SK-N-SH (cell line): ENCODE data around the gene TMEM54.

Source experiments
- EP300 ChIP-seq, 2 experiments: IDR thresholded peaks; 2 replicates each; pipeline versions ENCODE4 v1.4.0 to v1.6.1; 2012; ENCODE audit warnings: borderline replicate concordance in 1 of 2, low read depth in 1 of 2, low read length in 1 of 2
- FOXJ3 ChIP-seq: sonication (generic); formaldehyde crosslinking; IDR thresholded peaks from 2 replicates; pipeline ENCODE4 v1.5.1; 2020; ENCODE audit warnings: mild to moderate bottlenecking, missing genetic modification reagents
- GABPA ChIP-seq: IDR thresholded peaks from 2 replicates; pipeline ENCODE4 v1.4.0; 2012; ENCODE audit warnings: low read depth, mild to moderate bottlenecking
- MXI1 ChIP-seq: IDR thresholded peaks from 2 replicates; pipeline ENCODE4 v1.6.1; 2012; ENCODE audit warnings: mild to moderate bottlenecking, low read depth, low read length, improper control_type of control experiment
- NFIC ChIP-seq: IDR thresholded peaks from 2 replicates; pipeline ENCODE4 v1.4.0; 2012; ENCODE audit warnings: borderline replicate concordance
- POLR2AphosphoS5 ChIP-seq: IDR thresholded peaks from 2 replicates; pipeline ENCODE4 v1.6.1; 2012; ENCODE audit warnings: low read depth, low read length
- RCOR1 ChIP-seq: fragments of 150-350 bp; IDR thresholded peaks from 2 replicates; pipeline ENCODE4 v1.6.1; 2017; ENCODE audit warnings: antibody characterized with exemption, low read length
- SMC3 ChIP-seq: IDR thresholded peaks from 2 replicates; pipeline ENCODE4 v1.6.1; 2012; ENCODE audit warnings: low read depth, low read length, improper control_type of control experiment
- TAF1 ChIP-seq: IDR thresholded peaks from 2 replicates; pipeline ENCODE4 v1.6.1; 2012; ENCODE audit warnings: low read depth, mild to moderate bottlenecking, low read length, moderate library complexity, borderline replicate concordance
- TF ChIP-seq, protein P1 (sequence below): fragments of 150-350 bp; IDR thresholded peaks from 2 replicates; pipeline ENCODE4 v1.6.1; 2016; ENCODE audit warnings: mild to moderate bottlenecking, low read depth, low read length
- TF ChIP-seq, protein P2 (sequence below): fragments of 200-600 bp; sonication (generic); IDR thresholded peaks from 2 replicates; pipeline ENCODE4 v1.6.1; 2017; ENCODE audit warnings: antibody characterized with exemption, mild to moderate bottlenecking, moderate library complexity

DNA sequence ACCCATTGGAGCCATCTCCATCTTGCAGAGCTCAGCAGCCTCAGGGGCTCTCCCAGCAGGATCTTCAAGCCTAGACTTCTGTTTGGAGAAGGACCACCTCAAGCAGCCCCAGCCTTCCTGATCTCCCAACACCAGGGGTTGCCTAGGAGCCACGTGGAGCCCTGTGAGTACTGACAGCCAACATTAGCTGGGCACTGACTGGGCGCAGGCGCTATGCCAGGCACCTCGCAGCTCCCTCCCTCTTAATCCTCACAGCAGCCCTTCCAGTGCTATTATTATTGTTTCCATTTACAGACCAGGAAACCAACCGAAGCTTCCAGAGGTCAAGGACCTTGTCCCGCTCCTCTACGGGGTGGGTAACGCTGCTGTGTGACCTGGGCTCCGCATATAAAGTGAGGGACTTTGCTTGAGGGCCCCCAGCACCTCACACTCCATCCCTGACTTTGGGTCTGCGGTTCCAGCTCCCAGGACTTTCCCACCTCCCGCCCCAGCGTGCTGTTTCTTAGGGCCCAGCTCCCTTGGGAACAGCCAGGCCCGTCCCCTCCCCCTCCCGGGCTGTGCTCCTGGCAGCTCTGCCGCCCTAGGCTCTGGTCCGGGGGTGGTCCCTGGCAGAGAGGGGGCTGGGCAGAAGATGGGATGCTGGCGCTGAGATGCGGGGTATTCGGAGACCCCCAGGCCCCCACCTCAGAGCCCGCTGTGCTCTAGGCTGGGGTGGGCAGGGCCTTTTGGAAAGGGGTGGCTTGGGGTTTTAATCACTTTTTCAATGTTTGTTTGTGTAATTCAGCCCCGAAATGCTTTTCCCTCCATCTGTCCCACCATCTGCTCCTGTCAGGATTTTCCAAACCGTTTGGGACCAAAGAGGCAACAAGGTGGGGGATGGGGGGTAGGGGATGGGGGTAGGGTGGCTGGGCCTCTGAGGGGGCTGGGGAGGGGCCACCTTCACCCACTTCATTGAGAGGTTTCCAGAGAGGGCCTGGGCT lies 19.0 kb downstream of the TMEM54 start:
- TF ChIP-seq GABPA (no peak), TAF1 (no peak), EP300 (IDR thresholded peaks at IDR 0.05; ENCODE audit: borderline replicate concordance in 1 of 2, low read depth in 1 of 2, low read length in 1 of 2) (no peak), NFIC (no peak), FOXJ3 (CRISPR knock-in tag) (no peak), MXI1 (no peak), SMC3 (no peak), POLR2AphosphoS5 (no peak), RCOR1 (no peak)
- TF ChIP-seq, protein P1, sequence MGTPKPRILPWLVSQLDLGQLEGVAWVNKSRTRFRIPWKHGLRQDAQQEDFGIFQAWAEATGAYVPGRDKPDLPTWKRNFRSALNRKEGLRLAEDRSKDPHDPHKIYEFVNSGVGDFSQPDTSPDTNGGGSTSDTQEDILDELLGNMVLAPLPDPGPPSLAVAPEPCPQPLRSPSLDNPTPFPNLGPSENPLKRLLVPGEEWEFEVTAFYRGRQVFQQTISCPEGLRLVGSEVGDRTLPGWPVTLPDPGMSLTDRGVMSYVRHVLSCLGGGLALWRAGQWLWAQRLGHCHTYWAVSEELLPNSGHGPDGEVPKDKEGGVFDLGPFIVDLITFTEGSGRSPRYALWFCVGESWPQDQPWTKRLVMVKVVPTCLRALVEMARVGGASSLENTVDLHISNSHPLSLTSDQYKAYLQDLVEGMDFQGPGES = no peak
- TF ChIP-seq, protein P2, sequence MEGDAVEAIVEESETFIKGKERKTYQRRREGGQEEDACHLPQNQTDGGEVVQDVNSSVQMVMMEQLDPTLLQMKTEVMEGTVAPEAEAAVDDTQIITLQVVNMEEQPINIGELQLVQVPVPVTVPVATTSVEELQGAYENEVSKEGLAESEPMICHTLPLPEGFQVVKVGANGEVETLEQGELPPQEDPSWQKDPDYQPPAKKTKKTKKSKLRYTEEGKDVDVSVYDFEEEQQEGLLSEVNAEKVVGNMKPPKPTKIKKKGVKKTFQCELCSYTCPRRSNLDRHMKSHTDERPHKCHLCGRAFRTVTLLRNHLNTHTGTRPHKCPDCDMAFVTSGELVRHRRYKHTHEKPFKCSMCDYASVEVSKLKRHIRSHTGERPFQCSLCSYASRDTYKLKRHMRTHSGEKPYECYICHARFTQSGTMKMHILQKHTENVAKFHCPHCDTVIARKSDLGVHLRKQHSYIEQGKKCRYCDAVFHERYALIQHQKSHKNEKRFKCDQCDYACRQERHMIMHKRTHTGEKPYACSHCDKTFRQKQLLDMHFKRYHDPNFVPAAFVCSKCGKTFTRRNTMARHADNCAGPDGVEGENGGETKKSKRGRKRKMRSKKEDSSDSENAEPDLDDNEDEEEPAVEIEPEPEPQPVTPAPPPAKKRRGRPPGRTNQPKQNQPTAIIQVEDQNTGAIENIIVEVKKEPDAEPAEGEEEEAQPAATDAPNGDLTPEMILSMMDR = no peak
